Lung (tissue), 12 donors: ENCODE measurements around the gene CAPN11. TPM values are rescaled to one million over a fixed set of nuclear protein-coding genes. Genes with fewer than 3 reads are reported as not detected.
A peak's percentile ranks its signal among the peaks of the same experiment; 100 is the strongest.

ENCODE experiments used
- ATAC-seq: fragments of 200-7000 bp; cut with Tn5 transposase; one replicate; pipeline ENCODE4 v1.9.1; 2020; ENCODE audit warnings: moderate number of reproducible peaks; ENCODE audit not compliant: insufficient read depth, low FRiP score
- DNase-seq, 3 donors: peaks; one replicate each; pipeline ENCODE4 v3.0.0-alpha.2; 2013 to 2017
- H3K27ac ChIP-seq, 2 donors: one replicate each; pipeline ENCODE4 v1.5.1; 2013; ENCODE audit warnings: mild to moderate bottlenecking in 2 of 2, moderate library complexity in 2 of 2, control low read depth in 1 of 2, inconsistent platforms in 1 of 2, low read depth in 1 of 2, low read length in 1 of 2
- H3K27me3 ChIP-seq, 3 donors: one replicate each; pipeline ENCODE4 v1.5.1; 2013; ENCODE audit warnings: low read length in 2 of 3; ENCODE audit not compliant: control insufficient read depth in 3 of 3, insufficient read depth in 3 of 3
- H3K36me3 ChIP-seq, 4 donors: one replicate each; pipeline ENCODE4 v1.5.1; 2013; ENCODE audit warnings: low read length in 4 of 4, mild to moderate bottlenecking in 1 of 4, moderate library complexity in 1 of 4; ENCODE audit not compliant: control insufficient read depth in 4 of 4, insufficient read depth in 4 of 4
- H3K4me1 ChIP-seq, 5 donors: one replicate each; pipeline ENCODE4 v1.5.1; 2013; ENCODE audit warnings: low read length in 5 of 5, mild to moderate bottlenecking in 2 of 5, moderate library complexity in 1 of 5; ENCODE audit not compliant: control insufficient read depth in 5 of 5, insufficient read depth in 5 of 5
- H3K4me3 ChIP-seq: one replicate; pipeline ENCODE4 v1.5.1; 2013; ENCODE audit warnings: mild to moderate bottlenecking, control low read depth, moderate library complexity
- H3K9ac ChIP-seq, 2 donors: one replicate each; pipeline ENCODE4 v1.5.1; 2013; ENCODE audit warnings: low read length in 2 of 2, control low read depth in 1 of 2; ENCODE audit not compliant: insufficient read depth in 1 of 2
- H3K9me3 ChIP-seq, 4 donors: one replicate each; pipeline ENCODE4 v1.5.1; 2013; ENCODE audit warnings: low read length in 3 of 4, mild to moderate bottlenecking in 1 of 4, moderate library complexity in 1 of 4; ENCODE audit not compliant: control insufficient read depth in 4 of 4, insufficient read depth in 3 of 4
- WGBS, 2 donors: extraction: QIAGEN DNeasy Blood & Tissue Kit; methylation state at CpG; one replicate each; pipeline ENCODE4 v1.1.7; 2013; 5-methylcytosine and 5-hydroxymethylcytosine counted together
- polyA plus RNA-seq, 2 donors: library from polyadenylated mRNA; stranded (reverse); fragments of 200-250 nt; gene quantifications; one replicate each; pipeline ENCODE4 v1.2.1, GENCODE V29; 2013
- total RNA-seq, 2 donors: library from RNA; depleted of rRNA in 1 of 2; stranded (reverse); fragments of >200 nt in 1 of 2; gene quantifications; one replicate each; pipeline ENCODE4 v1.2.1, GENCODE V29; 2014 to 2021
- TF ChIP-seq, protein P1 (sequence below): IDR thresholded peaks from 2 replicates; pipeline ENCODE4 v1.5.1; 2012; ENCODE audit warnings: mild to moderate bottlenecking; ENCODE audit errors: control extremely low read depth, extremely low read depth
- donor health status: control.
- donor health status: control.
- donor health status: Bipolar disorder and iron deficiency.
- donor health status: healthy.
- donor health status: DM: yes; HTN: yes; CAD: no.

CAPN11 gene
- total and polyA plus RNA-seq, 4 donors = 0.07 to 0.30 (median 0.15) TPM; not detected in 1

DNA sequence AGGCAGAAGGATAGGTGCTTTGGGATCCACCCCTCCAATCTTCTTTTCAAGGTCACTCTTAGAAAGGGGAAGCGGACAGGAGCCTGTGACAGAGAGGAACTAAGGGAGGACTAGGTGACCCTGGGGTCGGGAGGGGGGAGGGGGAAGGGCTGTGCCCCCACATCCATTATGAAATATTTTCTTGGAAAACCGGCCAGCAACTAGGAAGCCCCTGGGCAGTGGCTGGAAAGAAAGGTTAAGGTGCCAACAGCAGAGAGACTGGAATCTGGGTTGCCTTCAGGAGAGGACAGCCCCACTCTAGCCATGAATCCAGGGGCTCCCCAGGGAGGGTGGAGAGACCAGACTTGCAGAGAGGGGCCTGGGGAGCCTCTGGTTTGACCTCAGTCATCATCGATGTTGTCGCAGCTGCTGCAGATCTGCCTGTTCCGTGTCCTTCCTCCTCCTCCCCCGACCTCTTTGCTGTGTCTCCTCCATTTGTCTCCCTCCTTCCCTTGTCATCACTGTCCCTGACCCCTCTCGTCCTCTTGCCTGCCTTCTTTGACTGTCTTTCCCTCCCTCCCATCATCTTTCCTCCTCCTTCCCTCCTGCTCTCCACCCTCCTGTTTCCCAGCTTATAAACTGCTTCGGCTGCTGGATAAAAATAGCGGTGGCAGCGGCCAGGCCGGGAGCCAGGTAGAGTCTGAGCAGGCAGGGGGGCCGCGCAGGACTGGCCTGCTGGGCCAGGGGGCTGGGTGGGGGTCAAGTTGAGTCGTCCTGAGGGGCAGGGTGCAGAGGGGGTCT lies 67.9 kb downstream of the CAPN11 start:
- Histone ChIP-seq H3K4me1 (peaks cover 8 to 28% (median 17%) of the 10 kb centered on the region in 5 donors), H3K4me3 (no peak overlapping the region), H3K36me3 (peaks cover 0 to 11% (median 1%) of the 10 kb centered on the region in 4 donors), H3K27me3 (no peaks in the 10 kb centered on the region), H3K27ac (peak overlapping the region; percentile 10 to 87), H3K9ac (no peak overlapping the region), H3K9me3 (no peaks in the 10 kb centered on the region)
- no peak for DNase-seq
- TF ChIP-seq, protein P1, sequence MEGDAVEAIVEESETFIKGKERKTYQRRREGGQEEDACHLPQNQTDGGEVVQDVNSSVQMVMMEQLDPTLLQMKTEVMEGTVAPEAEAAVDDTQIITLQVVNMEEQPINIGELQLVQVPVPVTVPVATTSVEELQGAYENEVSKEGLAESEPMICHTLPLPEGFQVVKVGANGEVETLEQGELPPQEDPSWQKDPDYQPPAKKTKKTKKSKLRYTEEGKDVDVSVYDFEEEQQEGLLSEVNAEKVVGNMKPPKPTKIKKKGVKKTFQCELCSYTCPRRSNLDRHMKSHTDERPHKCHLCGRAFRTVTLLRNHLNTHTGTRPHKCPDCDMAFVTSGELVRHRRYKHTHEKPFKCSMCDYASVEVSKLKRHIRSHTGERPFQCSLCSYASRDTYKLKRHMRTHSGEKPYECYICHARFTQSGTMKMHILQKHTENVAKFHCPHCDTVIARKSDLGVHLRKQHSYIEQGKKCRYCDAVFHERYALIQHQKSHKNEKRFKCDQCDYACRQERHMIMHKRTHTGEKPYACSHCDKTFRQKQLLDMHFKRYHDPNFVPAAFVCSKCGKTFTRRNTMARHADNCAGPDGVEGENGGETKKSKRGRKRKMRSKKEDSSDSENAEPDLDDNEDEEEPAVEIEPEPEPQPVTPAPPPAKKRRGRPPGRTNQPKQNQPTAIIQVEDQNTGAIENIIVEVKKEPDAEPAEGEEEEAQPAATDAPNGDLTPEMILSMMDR = no peak
- ATAC-seq = no peak
- 60 to 63% methylated on average over 15 of the region's 15 CpGs for WGBS, 2 donors

DNA sequence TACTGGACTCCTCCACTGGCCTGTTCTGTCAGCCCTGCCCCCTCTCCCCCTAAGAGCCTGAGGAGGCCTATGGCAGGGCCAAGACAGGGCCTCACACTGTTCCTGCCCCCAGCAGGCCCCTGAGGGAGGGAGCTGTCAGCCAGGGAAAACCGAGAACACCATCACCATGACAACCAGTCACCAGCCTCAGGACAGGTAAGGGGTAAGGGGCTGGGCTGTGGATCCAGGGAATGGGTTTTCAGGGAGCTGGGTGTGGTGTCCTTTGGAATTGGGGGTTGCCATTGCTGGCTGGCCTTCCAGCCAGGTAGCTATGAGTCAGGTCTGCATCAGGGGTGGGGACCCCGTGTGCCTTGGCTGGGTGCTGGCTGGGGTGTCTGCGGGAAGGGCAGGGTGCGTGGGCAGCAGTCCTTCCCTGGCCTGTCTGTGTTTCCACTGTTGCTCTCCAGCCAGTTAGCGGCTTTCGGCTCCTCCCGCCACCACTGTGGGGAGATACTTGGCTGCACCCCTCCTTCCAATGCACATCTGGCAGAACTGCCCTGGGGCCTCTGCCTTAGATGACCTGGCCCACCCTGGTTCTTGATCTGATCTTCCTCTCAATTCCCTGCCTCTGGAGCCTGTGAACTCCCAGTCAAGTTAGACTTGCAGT lies 68.7 kb downstream of the CAPN11 start:
- ATAC-seq (no peak), DNase-seq (no peak)
- Histone ChIP-seq H3K36me3 (peaks cover 0 to 16% (median 1%) of the 10 kb centered on the region in 4 donors), H3K9ac (no peak overlapping the region), H3K27ac (peak overlapping the region; percentile 9 to 87), H3K9me3 (no peaks in the 10 kb centered on the region), H3K27me3 (no peaks in the 10 kb centered on the region), H3K4me1 (peaks cover 8 to 24% (median 15%) of the 10 kb centered on the region in 5 donors), H3K4me3 (no peak overlapping the region)
- TF ChIP-seq, protein P1 = no peak
- WGBS, 2 donors = 81 to 91% methylated on average over 7 of the region's 7 CpGs

DNA sequence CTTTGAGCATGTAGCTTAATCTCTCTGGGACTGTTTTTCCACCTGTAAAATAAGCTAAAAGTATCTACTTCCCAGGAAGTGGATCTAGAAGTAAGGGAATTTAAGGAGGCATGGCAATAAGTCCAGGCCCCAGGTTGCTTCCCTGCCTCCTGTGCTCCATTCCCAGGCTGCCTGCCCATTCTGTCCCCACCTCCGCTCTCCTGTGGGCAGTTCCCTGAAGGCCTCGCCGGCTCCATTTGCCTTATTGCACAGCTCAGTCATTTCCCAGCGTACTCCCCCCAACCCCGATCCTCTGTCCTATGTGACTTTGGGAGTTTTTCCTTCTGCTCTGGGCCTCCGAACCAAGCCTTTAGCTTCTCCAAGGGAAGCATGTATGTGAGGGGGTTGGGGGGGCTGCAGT lies 69.4 kb downstream of the CAPN11 start:
- H3K9ac ChIP-seq = no peak overlapping the region
- no peak overlapping the region for H3K4me3 ChIP-seq
- peaks cover 0 to 20% (median 1%) of the 10 kb centered on the region in 4 donors for H3K36me3 ChIP-seq
- H3K9me3 ChIP-seq = no peaks in the 10 kb centered on the region
- no peaks in the 10 kb centered on the region for H3K27me3 ChIP-seq
- ATAC-seq (no peak), DNase-seq (no peak)
- peak overlapping the region in 1 of 2 donors; percentile 87 for H3K27ac ChIP-seq
- TF ChIP-seq, protein P1 = no peak
- peaks cover 7 to 19% (median 10%) of the 10 kb centered on the region in 5 donors for H3K4me1 ChIP-seq
- 81 to 85% methylated on average over 6 of the region's 6 CpGs for WGBS, 2 donors
